ENCODE data around the gene MAP10. TPM values are rescaled to one million over a fixed set of nuclear protein-coding genes. Genes with fewer than 3 reads are reported as not detected.

The MAP10 gene
- total RNA-seq, 1 experiment from 2014 or later, result 1.2 TPM

GRCh38 chr1:232810856-232811255 is 5.6 kb downstream of the MAP10 start:
- no peak overlapping the region for H2BK15ac ChIP-seq (ENCODE audit: low read depth, low read length)
- H3K4me2 ChIP-seq (ENCODE audit: insufficient read depth, insufficient read length, low read length), result no peak overlapping the region
- no peaks in the 10 kb centered on the region for H4K20me1 ChIP-seq (ENCODE audit: control insufficient read depth, insufficient read depth, insufficient read length)
- H2AK5ac ChIP-seq (ENCODE audit: insufficient read length, low read length), result no peak overlapping the region
- no peak overlapping the region for H2AFZ ChIP-seq (ENCODE audit: low read length)
- no peak overlapping the region for H3K14ac ChIP-seq (ENCODE audit: insufficient read depth, low read length)
- no peak overlapping the region for H4K5ac ChIP-seq (ENCODE audit: insufficient read length, low read depth, low read length)
- H3K4ac ChIP-seq (ENCODE audit: low read depth, low read length), result no peak overlapping the region
- no peak overlapping the region for H3K9ac ChIP-seq (ENCODE audit: extremely low read depth, insufficient read length, low read length)
- peaks cover 13% of the 10 kb centered on the region for H3K27me3 Mint-ChIP-seq (ENCODE audit: low read depth)
- H3K27ac ChIP-seq (ENCODE audit: insufficient read length, low read depth, low read length), result no peak overlapping the region
- H3K18ac ChIP-seq (ENCODE audit: insufficient read length, low read depth, low read length), result no peak overlapping the region
- H3K23ac ChIP-seq (ENCODE audit: insufficient read length, low read depth, low read length), result no peak overlapping the region
- no peak overlapping the region for H4K8ac ChIP-seq (replicated peaks; ENCODE audit: insufficient read length, low read depth, low read length)
- no CpG with 5 or more reads among the region's 2 CpGs for WGBS (ENCODE audit: extremely low coverage, insufficient read length, low lambda C conversion rate)
- H3K4me3 Mint-ChIP-seq, result no peak overlapping the region
- H4K91ac ChIP-seq (ENCODE audit: insufficient read length, low read depth, low read length), result no peak overlapping the region
- no peak overlapping the region for H2BK12ac ChIP-seq (ENCODE audit: insufficient read length, low read depth, low read length)
- no peaks in the 10 kb centered on the region for H3K9me3 ChIP-seq (ENCODE audit: control insufficient read depth, low read depth, low read length)
- H3K56ac ChIP-seq (ENCODE audit: insufficient read length, low read depth, low read length), result no peak overlapping the region
- no peak overlapping the region for H2BK120ac ChIP-seq (ENCODE audit: low read depth, low read length, poor library complexity, severe bottlenecking)
- H3K79me2 ChIP-seq (ENCODE audit: insufficient read depth, low read length), result no peaks in the 10 kb centered on the region
- no peak overlapping the region for H2BK5ac ChIP-seq (ENCODE audit: insufficient read length, low read length)
- no peaks in the 10 kb centered on the region for H3K79me1 ChIP-seq (ENCODE audit: insufficient read depth, low read depth, low read length, poor library complexity, severe bottlenecking)
- no peak overlapping the region for H3T11ph ChIP-seq (ENCODE audit: low read length)
- H3K27ac Mint-ChIP-seq, result no peak overlapping the region
- DNase-seq, result no peak
- H3K9me3 Mint-ChIP-seq, result peaks cover 0 to 8% of the 10 kb centered on the region in 2 experiments; a peak in 2 of 5 replicates
- no peaks in the 10 kb centered on the region for H3K27me3 ChIP-seq (ENCODE audit: insufficient read depth, low read length)
- no peaks in the 10 kb centered on the region for H3K4me1 ChIP-seq (ENCODE audit: insufficient read depth, low read length)
- H3K4me1 Mint-ChIP-seq, result peaks cover 0 to 8% of the 10 kb centered on the region in 2 experiments; a peak in 1 of 4 replicates
- no peak overlapping the region for H2BK20ac ChIP-seq (ENCODE audit: low read depth, low read length, poor library complexity, severe bottlenecking)
- H3K36me3 Mint-ChIP-seq (ENCODE audit: insufficient read depth in 1 of 3, low read depth in 3 of 3), result peaks cover 0 to 13% (median 0%) of the 10 kb centered on the region in 3 experiments; a peak in 2 of 7 replicates
- H3K23me2 ChIP-seq (ENCODE audit: insufficient read length, low read depth, low read length, poor library complexity, severe bottlenecking), result no peaks in the 10 kb centered on the region
- no peak for TF ChIP-seq CTCF (conservative IDR thresholded peaks at IDR 0.05)
